Esophagus squamous epithelium (tissue), 5 donors: Measurements from ENCODE around the gene PPID. TPM values are rescaled to one million over a fixed set of nuclear protein-coding genes. Genes with fewer than 3 reads are reported as not detected.
A peak's percentile ranks its signal among the peaks of the same experiment; 100 is the strongest.

Source experiments
- DNase-seq: peaks from one replicate; lab custom pipeline; 2025; lab: John Stamatoyannopoulos, UW
- H3K27ac ChIP-seq, 4 donors: fragments of 200-600 bp; sonication (generic); one replicate each; pipeline ENCODE4 v1.5.1; 2016 to 2019; ENCODE audit warnings: mild to moderate bottlenecking in 1 of 4
- H3K27me3 ChIP-seq, 4 donors: fragments of 200-600 bp; sonication (generic); 1 replicate in 3 of 4; 2 replicates in 1 of 4; pipeline versions ENCODE4 v1.5.1 to v1.6.0; 2017 to 2021; ENCODE audit warnings: antibody characterized with exemption in 1 of 4
- H3K36me3 ChIP-seq, 3 donors: fragments of 200-600 bp; sonication (generic); one replicate each; pipeline ENCODE4 v1.5.1; 2016 to 2019
- H3K4me1 ChIP-seq, 3 donors: fragments of 200-600 bp; sonication (generic); one replicate each; pipeline ENCODE4 v1.5.1; 2017 to 2019
- H3K4me3 ChIP-seq, 4 donors: fragments of 200-600 bp; sonication (generic); 1 replicate in 3 of 4; 2 replicates in 1 of 4; pipeline ENCODE4 v1.5.1; 2016 to 2019; ENCODE audit warnings: mild to moderate bottlenecking in 2 of 4, moderate library complexity in 1 of 4
- H3K9me3 ChIP-seq, 3 donors: fragments of 200-600 bp; sonication (generic); one replicate each; pipeline ENCODE4 v1.5.1; 2016 to 2019
- CTCF ChIP-seq, 6 experiments: fragments of 450-650 bp in 4 of 6; fragments of 200-600 bp in 2 of 6; sonication (generic) in 2 of 6; IDR thresholded peaks; one replicate each; pipeline ENCODE4 v1.5.1; 2016 to 2019; ENCODE audit warnings: antibody characterized with exemption in 6 of 6, mild to moderate bottlenecking in 4 of 6, moderate library complexity in 4 of 6
- POLR2A ChIP-seq, 4 donors: fragments of 450-650 bp; IDR thresholded peaks; one replicate each; pipeline ENCODE4 v1.6.1; 2017; ENCODE audit warnings: antibody characterized with exemption in 4 of 4, mild to moderate bottlenecking in 4 of 4, moderate library complexity in 3 of 4
- WGBS, 2 donors: methylation state at CpG; one replicate each; pipeline ENCODE4 v1.1.5; 2018; 5-methylcytosine and 5-hydroxymethylcytosine counted together
- intact Hi-C: fragments of 100-400 bp; cut with DNase I; formaldehyde crosslinking; loops from one replicate; pipeline ENCODE4 v1.15.0; 2022
- total RNA-seq, 4 donors: library from RNA; depleted of rRNA; stranded (reverse); fragments of >200 nt; gene quantifications; one replicate each; pipeline ENCODE4 v1.1.0, GENCODE V29; 2016
- donor health status: DM: yes; HTN: yes; CAD: no.

Gene PPID
- total RNA-seq, 4 donors from 2014 or later = 14.1 to 24.8 (median 21.5) TPM

- no peaks in the 10 kb centered on the region for H3K36me3 ChIP-seq
- H3K9me3 ChIP-seq = no peaks in the 10 kb centered on the region
- H3K4me3 ChIP-seq = peak within 1 kb of the TSS; percentile 68 to 97 (median 80)
- no peaks in the 10 kb centered on the region for H3K27me3 ChIP-seq
- H3K27ac ChIP-seq = peak within 1 kb of the TSS; percentile 96 to 98 (median 97)
- peaks cover 10 to 26% (median 13%) of the 10 kb centered on the region in 3 donors for H3K4me1 ChIP-seq
- intact Hi-C loops = no loop called here
- 1% methylated on average over 16 of the region's 20 CpGs; no CpG with 5 or more reads in 1 of the 2 donors for WGBS, 2 donors
- no peak for TF ChIP-seq POLR2A (IDR thresholded peaks at IDR 0.05)
- TF ChIP-seq CTCF (IDR thresholded peaks at IDR 0.05) = no peak
- no peak for DNase-seq
Observed at GRCh38 chr4:158671665-158671914, 51.6 kb downstream of the PPID start, which contains the start of gene C4orf46. Gene C4orf46 (minus strand): TSS chr4:158671887. CDS start chr4:158671801, 86 bp downstream.

GRCh38 chr4:158670975-158671664 is 52.1 kb downstream of the PPID start:
- no peak for DNase-seq
- peak overlapping the region; percentile 96 to 98 (median 97) for H3K27ac ChIP-seq
- peak overlapping the region; percentile 68 to 97 (median 80) for H3K4me3 ChIP-seq
- TF ChIP-seq CTCF (IDR thresholded peaks at IDR 0.05) (no peak), POLR2A (IDR thresholded peaks at IDR 0.05) (no peak)
- no peaks in the 10 kb centered on the region for H3K27me3 ChIP-seq
- 0% methylated on average over 17 to 19 of the region's 35 CpGs for WGBS, 2 donors
- peaks cover 10 to 26% (median 13%) of the 10 kb centered on the region in 3 donors for H3K4me1 ChIP-seq
- intact Hi-C loops = no loop called here
- no peaks in the 10 kb centered on the region for H3K36me3 ChIP-seq
- no peaks in the 10 kb centered on the region for H3K9me3 ChIP-seq

GRCh38 chr4:158669310-158669709 is 53.9 kb downstream of the PPID start:
- TF ChIP-seq CTCF (IDR thresholded peaks at IDR 0.05) = no peak
- no peak for TF ChIP-seq POLR2A (IDR thresholded peaks at IDR 0.05)
- Histone ChIP-seq H3K4me3 (no peak overlapping the region), H3K27ac (no peak overlapping the region), H3K27me3 (no peaks in the 10 kb centered on the region), H3K4me1 (peaks cover 10 to 26% (median 13%) of the 10 kb centered on the region in 3 donors), H3K9me3 (no peaks in the 10 kb centered on the region), H3K36me3 (no peaks in the 10 kb centered on the region)
- DNase-seq = no peak
- WGBS, 2 donors = 76 to 85% methylated on average over 7 of the region's 7 CpGs
- intact Hi-C loops = no loop called here

- peaks cover 6 to 14% (median 7%) of the 10 kb centered on the region in 3 donors for H3K4me1 ChIP-seq
- intact Hi-C loops = no loop called here
- H3K27me3 ChIP-seq = no peaks in the 10 kb centered on the region
- H3K9me3 ChIP-seq = no peaks in the 10 kb centered on the region
- WGBS, 2 donors = 72 to 74% methylated on average over 3 of the region's 3 CpGs
- no peaks in the 10 kb centered on the region for H3K36me3 ChIP-seq
- TF ChIP-seq POLR2A (IDR thresholded peaks at IDR 0.05) = no peak
- peak; percentile 14 to 47 (median 40) for TF ChIP-seq CTCF (IDR thresholded peaks at IDR 0.05)
- H3K27ac ChIP-seq = no peak overlapping the region
- DNase-seq = no peak
- H3K4me3 ChIP-seq = no peak overlapping the region
Observed at GRCh38 chr4:158667651-158668198, 55.5 kb downstream of the PPID start.

GRCh38 chr4:158666892-158667291 is 56.3 kb downstream of the PPID start:
- no peak for DNase-seq
- H3K27me3 ChIP-seq = no peaks in the 10 kb centered on the region
- TF ChIP-seq POLR2A (IDR thresholded peaks at IDR 0.05) = no peak
- TF ChIP-seq CTCF (IDR thresholded peaks at IDR 0.05) = no peak
- H3K27ac ChIP-seq = no peak overlapping the region
- no peak overlapping the region for H3K4me3 ChIP-seq
- no peaks in the 10 kb centered on the region for H3K9me3 ChIP-seq
- 89 to 95% methylated on average over 2 of the region's 2 CpGs for WGBS, 2 donors
- intact Hi-C loops = no loop called here
- H3K36me3 ChIP-seq = no peaks in the 10 kb centered on the region
- H3K4me1 ChIP-seq = peaks cover 6 to 12% (median 7%) of the 10 kb centered on the region in 3 donors
